Ecto neural progenitor cell (in vitro differentiated cells): ENCODE data around the gene CCNI.

ENCODE experiments used
- DNase-seq: peaks from one replicate; pipeline ENCODE4 v3.0.0-alpha.2; 2018; ENCODE audit warnings: low spot score

CCNI gene

GRCh38 chr4:77002321-77003107 lies 73.3 kb downstream of the CCNI start:
- no peak for DNase-seq

- no peak for DNase-seq
These were observed 73.9 kb downstream of the CCNI start for GRCh38 chr4:77001907-77002306.

DNA sequence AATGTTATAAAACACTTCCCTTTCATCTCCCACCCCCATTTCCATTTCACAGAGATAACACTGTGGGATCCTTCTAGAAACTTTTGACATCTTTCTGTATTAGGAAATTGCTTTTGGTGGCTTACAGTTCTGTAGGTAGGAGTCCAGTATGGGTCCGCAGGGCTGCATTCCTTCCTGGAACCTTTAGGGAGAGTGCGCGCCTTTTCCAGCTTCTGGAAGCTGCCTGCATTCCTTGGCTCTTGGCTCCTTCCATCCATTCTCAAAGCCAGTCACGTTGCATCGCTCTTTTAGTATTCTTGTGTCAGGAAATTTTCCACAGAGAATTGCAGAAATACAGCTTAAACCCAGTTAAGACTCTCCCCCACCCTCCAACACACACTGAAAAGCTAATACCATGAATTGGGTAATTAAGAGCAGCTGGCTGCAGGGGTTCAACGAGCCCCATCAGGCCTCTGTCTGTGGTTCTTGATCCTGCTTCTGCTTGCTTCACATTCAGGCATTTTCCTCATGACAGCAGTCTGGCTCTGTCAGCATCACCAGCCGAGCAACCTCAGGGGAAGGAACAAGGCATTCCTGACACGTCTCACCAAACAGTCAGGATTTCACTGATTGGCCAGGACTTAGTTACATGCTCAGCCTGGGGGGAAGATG lies 77.4 kb downstream of the CCNI start:
- no peak for DNase-seq

GRCh38 chr4:76997532-76997931 lies 78.3 kb downstream of the CCNI start:
- DNase-seq, result no peak
